K562 (cell line): ENCODE measurements around the gene ZNF709. TPM values are rescaled to one million over a fixed set of nuclear protein-coding genes. Genes with fewer than 3 reads are reported as not detected.

Source experiments
- ATF4 ChIP-seq: fragments of 450-650 bp; formaldehyde crosslinking; IDR thresholded peaks from 2 replicates; pipeline ENCODE4 v1.4.0; 2022; ENCODE audit warnings: mild to moderate bottlenecking, moderate library complexity
- CBX8 ChIP-seq: fragments of 200-600 bp; sonication (generic); IDR thresholded peaks from 2 replicates; pipeline ENCODE4 v1.6.1; 2012; ENCODE audit warnings: borderline replicate concordance, mixed run types, low read depth, mild to moderate bottlenecking, moderate library complexity, mixed read lengths, low read length, control low read depth, inconsistent platforms; ENCODE audit not compliant: poor library complexity, severe bottlenecking; ENCODE audit errors: extremely low read depth
- E2F3 ChIP-seq: fragments of 250-450 bp; sonication (Bioruptor Pico); IDR thresholded peaks from 2 replicates; pipeline ENCODE4 v1.4.0; 2020; ENCODE audit warnings: mild to moderate bottlenecking
- RFX7 ChIP-seq: fragments of 250-450 bp; sonication (Bioruptor Pico); IDR thresholded peaks from 2 replicates; pipeline ENCODE4 v1.5.1; 2021; ENCODE audit warnings: mild to moderate bottlenecking
- VEZF1 ChIP-seq: fragments of 200-800 bp; sonication (Bioruptor generic); IDR thresholded peaks from 2 replicates; pipeline ENCODE4 v1.6.1; 2017; ENCODE audit warnings: missing genetic modification characterization, missing compliant biosample characterization
- ZNF354B ChIP-seq: fragments of 250-450 bp; sonication (Bioruptor Pico); IDR thresholded peaks from 2 replicates; pipeline ENCODE4 v1.4.0; 2020
- polyA plus RNA-seq, 8 experiments: library from polyadenylated mRNA; depleted of rRNA in 4 of 8; stranded (reverse) in 5 of 8; unstranded in 3 of 8; fragments of >200 nt; fragmentation: Nextera tagmentation in 2 of 8; fragmentation: Illumina TruSeq in 1 of 8; extraction: Ambion mirVana in 2 of 8; extraction: Trizol in 1 of 8; gene quantifications; 2 replicates each; pipeline versions ENCODE4 v1.2.1 to v1.2.3, GENCODE V29; 2011 to 2014; ENCODE audit warnings: inconsistent platforms in 1 of 8, missing spikeins in 1 of 8
- total RNA-seq, 7 experiments: library from RNA; depleted of rRNA in 6 of 7; stranded (reverse); fragments of >200 nt in 6 of 7; fragmentation: Illumina TruSeq in 2 of 7; extraction: Trizol in 2 of 7; gene quantifications; 2 replicates each; pipeline versions ENCODE4 v1.2.1 to v1.2.3, GENCODE V29; 2011 to 2021; ENCODE audit warnings: low replicate concordance in 1 of 7

ZNF709 gene
- total and polyA plus RNA-seq, 9 of the 15 experiments (the other 6 are each of a cell fraction or from before 2014, with no cell fraction given): 0.07 to 0.69 (median 0.18) TPM

DNA sequence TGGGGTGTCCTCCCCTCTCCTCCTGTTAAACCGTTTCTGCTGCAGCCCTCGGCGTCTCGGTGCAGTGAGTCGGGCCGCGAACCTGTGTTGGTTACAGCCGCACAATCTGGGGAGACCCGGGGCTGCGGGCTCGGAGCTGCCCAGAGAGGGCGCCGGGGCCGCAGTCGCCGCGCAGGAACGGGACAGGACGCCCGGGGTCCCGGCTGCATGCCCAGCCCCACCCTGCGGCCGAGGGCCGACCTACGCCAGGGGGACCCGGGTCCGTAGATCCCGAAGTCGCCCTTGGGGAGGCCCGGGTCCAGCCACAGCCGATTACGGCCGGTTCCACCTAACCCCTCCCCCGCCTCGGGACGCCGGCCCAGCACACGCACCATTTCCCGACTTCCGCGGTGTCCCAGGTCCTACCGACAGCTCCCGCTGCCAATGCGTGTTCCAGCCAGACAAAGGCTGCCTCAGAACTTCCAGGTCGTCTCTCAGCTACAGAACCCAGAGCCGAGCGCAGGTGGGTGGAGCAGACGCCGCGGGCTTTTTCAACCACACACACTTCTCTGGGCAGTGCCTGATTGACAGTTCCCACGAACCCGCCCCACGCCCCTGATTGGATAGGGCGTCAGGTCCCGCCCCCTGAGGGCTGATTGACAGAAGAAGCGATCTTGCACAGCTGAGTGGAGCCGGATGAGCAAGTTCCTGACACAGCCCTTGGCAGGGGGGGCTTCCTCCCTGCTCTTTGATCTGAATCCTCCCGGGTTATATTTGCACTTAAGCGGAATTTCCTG, 43.9 kb downstream of the ZNF709 start, which contains the start of gene ZNF443 (continued):
- TF ChIP-seq VEZF1 (CRISPR knock-in tag) (peak; percentile 18; the same call in 1 of the 2 replicates), E2F3 (CRISPR knock-in tag) (no peak), ZNF354B (CRISPR knock-in tag) (no peak), CBX8 (no peak), RFX7 (CRISPR knock-in tag) (no peak), ATF4 (CRISPR knock-in tag) (no peak)
